Measurements from ENCODE around the gene LEMD1.

DNA sequence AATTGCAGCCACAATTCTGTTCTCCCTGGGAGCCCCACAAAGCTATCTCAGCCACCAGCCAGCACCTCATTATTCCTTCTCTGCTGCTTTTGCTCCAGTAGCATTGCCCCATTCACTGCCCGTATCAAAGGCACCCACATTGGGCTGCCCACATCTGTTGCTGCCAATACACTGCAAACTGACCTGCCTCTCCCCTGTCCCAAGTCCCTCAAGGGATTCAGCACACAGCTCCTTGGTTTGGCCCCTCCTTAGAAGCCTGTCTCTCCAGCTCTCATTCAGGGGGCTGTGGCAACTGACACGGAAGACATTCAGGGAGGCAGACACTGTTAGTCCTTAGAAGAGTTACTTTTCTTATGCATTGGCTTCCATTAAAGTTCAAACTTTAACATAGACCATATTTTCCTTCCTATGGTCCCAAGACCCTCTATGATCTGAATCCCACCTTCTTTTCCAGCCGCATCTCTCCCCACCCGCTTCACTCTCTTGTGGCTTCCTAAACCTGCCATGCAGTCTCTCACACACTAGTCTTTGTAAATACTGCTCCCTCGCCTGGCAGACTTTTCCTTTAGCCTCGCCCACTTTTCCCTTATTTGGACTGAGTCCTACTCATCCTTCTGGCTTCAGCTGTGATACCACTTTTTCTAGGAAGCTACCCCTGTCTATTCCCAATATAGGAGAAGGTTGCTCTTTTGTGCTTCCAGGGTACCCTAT lies 45.9 kb downstream of the LEMD1 start:
- TF ChIP-seq POLR2A (IDR thresholded peaks at IDR 0.05), result no peak
- TF ChIP-seq, protein P1, sequence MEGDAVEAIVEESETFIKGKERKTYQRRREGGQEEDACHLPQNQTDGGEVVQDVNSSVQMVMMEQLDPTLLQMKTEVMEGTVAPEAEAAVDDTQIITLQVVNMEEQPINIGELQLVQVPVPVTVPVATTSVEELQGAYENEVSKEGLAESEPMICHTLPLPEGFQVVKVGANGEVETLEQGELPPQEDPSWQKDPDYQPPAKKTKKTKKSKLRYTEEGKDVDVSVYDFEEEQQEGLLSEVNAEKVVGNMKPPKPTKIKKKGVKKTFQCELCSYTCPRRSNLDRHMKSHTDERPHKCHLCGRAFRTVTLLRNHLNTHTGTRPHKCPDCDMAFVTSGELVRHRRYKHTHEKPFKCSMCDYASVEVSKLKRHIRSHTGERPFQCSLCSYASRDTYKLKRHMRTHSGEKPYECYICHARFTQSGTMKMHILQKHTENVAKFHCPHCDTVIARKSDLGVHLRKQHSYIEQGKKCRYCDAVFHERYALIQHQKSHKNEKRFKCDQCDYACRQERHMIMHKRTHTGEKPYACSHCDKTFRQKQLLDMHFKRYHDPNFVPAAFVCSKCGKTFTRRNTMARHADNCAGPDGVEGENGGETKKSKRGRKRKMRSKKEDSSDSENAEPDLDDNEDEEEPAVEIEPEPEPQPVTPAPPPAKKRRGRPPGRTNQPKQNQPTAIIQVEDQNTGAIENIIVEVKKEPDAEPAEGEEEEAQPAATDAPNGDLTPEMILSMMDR (IDR thresholded peaks at IDR 0.05), result no peak
